GM21717 (cell line): ENCODE data around the gene BRD2.
A peak's percentile ranks its signal among the peaks of the same experiment; 100 is the strongest.

Experiments used
- ATAC-seq: cut with Tn5 transposase; IDR thresholded peaks from one replicate; pipeline ENCODE4 v1.9.1; 2021; ENCODE audit warnings: mild to moderate bottlenecking, moderate library complexity; ENCODE audit not compliant: unreplicated experiment

The BRD2 gene

GRCh38 chr6:33023536-33023935 is 55.1 kb downstream of the BRD2 start:
- ATAC-seq = no peak

GRCh38 chr6:33024521-33024920 is 56.1 kb downstream of the BRD2 start:
- ATAC-seq = no peak

GRCh38 chr6:33028220-33028849 is 59.9 kb downstream of the BRD2 start:
- peak; percentile 13 for ATAC-seq

GRCh38 chr6:33029328-33030184 is 61.2 kb downstream of the BRD2 start:
- ATAC-seq = peak; percentile 54

- no peak for ATAC-seq
Observed at GRCh38 chr6:33030245-33030644, 61.9 kb downstream of the BRD2 start.
